NCI-H187 treated with DMSO at 0.1 percent for 48 hours (cell line): ENCODE measurements around the gene MSI2.

Experiments used
- DNase-seq: peaks from one replicate; lab custom pipeline; 2025; lab: John Stamatoyannopoulos, UW

Gene MSI2

DNA sequence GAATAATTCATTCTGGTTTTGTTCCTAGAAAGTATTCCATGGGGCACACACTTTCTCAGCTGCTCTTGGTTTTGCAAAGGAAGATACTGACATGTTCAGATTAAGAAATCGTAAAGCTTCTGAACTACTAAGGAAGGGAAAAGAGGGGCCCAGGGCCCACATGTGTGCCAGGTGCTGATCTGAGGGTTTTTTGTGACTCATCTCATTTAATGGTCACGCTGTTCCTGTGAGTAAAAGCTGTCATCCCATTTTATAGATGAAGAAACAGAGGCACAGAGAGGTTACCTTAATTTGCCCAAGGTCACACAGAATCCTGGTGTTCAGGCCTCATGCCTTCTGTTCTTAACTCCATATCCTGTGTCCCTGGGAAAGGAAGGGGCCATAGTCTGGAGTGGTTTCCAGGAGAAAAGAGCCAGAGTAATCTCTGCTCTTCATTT is 113.2 kb downstream of the MSI2 start:
- DNase-seq = no peak

DNA sequence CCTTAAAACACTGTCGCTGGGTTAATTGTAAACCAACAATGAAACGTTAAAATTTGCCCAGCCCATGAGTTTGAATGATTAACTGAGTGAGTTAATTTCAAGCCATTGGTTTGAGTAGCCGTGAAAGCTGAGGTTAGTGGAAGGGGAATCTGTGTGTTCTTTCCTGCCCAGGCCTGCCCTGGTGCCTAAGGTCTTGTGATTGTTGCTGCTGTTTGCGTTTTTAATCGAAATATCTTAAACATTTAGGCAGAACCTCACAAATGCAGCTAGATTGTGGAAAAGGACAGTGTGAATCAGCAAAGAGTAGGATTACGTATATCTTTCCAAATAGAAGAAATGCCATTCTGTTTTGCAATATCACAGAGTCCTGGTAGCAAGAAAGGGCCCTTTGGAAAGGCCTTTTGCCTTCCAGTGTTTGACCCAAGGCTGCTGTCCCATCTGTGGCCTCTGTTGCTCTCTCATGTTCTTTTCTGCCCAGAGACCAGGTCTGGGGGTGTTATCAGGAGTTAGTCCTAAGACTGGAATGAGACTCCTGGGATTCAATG is 113.8 kb downstream of the MSI2 start:
- DNase-seq = no peak

GRCh38 chr17:57370619-57371018 is 114.3 kb downstream of the MSI2 start:
- DNase-seq = no peak

DNA sequence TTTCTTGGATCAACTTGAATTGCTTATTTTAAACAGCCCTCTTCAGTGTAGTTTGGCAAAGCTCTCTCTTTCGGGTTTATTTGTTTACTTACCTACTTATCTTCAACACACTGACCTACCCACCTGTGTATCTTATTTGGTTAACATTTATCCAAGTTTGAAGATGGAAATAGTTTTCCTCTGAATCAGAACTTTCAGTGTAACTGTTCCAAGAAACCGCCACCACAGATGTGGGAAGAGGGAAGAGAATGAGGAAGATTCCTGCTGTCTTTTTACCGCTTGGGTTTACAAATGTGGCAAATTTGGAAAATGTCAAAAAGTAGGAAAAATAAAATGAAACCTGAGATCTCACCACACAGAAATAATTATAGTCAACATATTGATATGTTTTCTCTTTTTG is 115.8 kb downstream of the MSI2 start:
- DNase-seq = no peak

GRCh38 chr17:57373048-57373447 is 116.7 kb downstream of the MSI2 start:
- no peak for DNase-seq

DNA sequence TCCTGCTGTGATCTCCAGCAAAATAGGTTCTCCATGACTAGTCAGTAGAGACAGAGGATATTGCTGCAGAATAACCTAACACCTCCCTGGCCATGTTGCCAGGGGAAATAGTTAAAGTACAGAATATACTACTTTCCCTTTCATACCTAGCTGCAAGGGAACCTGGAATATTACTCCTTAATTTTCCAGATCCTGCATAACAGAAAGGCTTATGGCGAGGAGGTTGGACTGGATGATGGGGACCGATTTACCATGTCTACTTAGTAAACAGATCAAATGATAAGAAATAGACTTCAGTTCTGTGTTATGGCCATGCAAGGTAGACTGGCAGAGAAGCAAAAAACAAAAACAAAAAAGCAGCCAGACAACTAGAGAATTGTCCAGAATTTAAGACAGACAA is 117.4 kb downstream of the MSI2 start:
- no peak for DNase-seq

DNA sequence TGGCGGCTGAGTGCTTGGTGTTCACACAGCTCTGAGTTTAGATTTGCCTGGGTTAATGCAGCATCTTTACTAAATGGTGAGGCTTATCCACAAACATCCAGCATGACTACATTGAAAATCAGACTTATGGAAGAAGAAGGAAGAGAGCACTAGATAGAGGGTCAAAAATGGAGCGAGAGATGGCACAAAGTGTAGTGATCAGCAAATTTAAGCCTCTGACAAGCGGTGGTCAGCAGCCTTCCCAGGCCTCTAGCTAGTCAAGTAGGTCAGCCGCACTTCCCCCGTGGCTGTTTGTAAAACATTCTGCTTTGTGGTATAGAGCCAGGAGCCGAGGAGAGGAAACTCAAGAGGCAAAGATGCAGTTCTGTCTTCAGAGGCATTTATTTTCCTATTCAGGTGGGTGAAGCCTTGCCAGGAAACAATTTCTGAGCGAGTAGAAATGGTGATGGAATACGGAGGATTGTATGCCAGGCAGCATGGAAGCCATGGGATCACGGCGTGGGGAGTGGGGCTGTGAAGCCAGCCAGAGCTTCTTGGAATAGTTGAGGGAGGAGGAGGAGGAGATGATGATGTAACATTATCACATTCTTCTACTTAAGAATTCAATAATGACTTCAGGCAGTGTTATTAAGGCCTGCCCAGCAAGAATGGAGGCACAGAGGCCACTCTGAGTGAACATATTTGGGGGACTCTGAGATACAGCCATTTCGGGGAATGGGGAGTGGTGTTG is 118.9 kb downstream of the MSI2 start:
- no peak for DNase-seq

DNA sequence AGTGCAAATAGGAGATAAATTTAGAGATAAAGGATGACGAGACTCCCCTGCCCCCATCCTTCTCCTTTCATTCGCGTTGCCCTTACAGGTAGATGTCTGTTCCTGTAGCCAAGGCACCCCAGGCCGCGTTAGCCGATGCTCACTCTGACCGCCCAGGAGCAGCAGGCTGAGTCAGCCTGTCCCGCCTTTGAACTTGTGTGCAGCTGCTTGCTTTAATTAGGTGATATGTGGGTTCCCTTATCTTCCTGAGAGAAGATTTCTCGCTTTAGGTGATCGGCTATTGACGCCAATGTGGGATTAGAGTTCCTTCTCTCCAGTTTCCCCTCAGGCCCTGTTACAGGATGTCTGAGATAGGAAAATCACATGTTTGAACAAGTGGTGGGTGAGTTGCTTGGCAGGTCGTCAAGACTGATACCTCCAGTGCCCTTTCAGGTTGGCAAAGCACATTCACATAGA is 119.5 kb downstream of the MSI2 start:
- DNase-seq = no peak

GRCh38 chr17:57377094-57377493 is 120.8 kb downstream of the MSI2 start:
- no peak for DNase-seq

- DNase-seq = no peak
These were observed 123.0 kb downstream of the MSI2 start for GRCh38 chr17:57379237-57379894.

- no peak for DNase-seq
These were observed 123.6 kb downstream of the MSI2 start for GRCh38 chr17:57379895-57380434.

DNA sequence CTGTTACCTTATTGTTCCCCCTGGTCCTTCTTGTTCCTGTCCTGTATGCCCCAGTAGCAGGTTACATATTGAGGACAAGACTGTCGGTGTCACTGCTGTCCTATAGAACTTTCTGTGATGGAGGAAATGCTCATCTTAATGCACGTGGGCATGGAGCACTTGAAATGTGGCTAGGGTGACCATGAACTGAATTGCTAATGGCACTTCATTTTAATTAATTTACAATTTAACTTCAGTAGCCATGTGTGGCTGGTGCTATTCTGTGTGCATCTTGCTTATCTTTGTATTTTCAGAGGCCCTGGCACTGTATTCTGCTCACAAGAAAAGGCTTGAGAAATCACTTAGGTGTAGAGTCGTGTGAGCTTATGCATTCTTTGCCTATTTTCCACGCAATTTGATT is 125.2 kb downstream of the MSI2 start:
- no peak for DNase-seq

GRCh38 chr17:57384219-57384618 is 127.9 kb downstream of the MSI2 start:
- DNase-seq = no peak

DNA sequence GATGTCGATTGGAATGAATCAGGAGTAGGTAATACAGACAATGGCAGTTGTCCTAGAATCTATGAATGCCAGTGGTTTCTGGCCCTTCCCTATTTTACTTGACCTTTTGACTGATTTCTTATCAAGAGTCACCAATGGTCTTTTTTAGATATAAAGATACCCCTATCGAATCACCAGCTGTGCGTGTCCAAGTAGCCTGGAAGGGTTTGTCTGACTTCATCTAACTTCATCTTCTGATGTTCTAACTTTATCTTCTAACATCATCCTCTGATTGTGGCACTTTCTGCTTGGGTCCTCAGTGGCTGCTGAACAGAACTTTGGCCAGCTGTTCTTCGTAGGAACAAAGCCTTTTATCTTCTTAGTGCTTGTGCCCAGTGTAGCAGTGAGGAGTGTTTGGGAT is 129.7 kb downstream of the MSI2 start:
- DNase-seq = no peak

DNA sequence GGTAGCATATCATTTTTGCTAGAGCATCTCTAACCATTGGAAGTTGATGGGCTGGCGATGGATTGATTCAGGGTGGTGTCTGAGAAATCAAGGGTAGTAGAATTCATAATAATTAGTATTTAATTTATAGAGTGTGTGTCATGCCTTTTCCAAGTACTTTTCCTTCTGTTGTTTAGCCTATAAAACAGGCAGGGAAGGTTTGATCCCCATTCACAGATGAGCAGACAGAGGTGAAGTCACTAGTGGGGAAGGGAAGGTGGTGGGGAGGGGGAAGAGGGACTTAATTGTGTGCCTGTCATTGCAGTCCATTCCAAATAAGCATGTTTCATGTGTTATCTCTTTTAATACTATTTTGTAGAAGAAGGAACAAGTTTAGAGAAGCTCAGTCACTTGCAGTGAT is 131.3 kb downstream of the MSI2 start:
- DNase-seq = no peak

DNA sequence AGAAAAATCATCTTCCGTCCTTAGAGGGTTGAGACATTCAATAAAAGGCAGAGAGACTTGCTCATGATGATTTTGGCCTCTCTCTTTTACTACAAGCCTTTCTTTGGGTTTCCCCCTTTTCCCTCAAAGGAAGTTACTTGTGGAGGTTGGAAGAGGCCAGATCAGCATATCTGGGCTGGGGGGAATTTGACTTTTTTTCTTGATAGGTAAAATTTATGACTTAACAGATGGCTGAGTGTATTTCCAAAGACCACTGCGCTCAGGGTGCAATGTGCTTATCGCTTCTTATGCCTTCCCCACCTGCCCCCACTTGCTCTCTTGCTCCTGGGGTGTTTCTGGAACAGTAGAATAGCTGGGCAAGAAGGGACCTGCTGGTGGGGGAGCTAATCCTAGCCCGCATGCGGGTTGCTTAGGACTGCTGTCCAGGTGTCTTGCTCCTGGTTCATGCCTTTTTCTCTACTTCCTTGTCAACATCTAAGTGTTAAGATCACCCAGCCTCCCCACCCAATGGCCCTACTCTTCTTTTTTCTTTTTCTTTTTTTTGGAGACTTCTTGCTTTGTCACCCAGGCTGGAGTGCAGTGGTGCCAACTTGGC is 131.9 kb downstream of the MSI2 start:
- DNase-seq = no peak

- DNase-seq = no peak
These were observed 133.2 kb downstream of the MSI2 start for GRCh38 chr17:57389473-57389872.

DNA sequence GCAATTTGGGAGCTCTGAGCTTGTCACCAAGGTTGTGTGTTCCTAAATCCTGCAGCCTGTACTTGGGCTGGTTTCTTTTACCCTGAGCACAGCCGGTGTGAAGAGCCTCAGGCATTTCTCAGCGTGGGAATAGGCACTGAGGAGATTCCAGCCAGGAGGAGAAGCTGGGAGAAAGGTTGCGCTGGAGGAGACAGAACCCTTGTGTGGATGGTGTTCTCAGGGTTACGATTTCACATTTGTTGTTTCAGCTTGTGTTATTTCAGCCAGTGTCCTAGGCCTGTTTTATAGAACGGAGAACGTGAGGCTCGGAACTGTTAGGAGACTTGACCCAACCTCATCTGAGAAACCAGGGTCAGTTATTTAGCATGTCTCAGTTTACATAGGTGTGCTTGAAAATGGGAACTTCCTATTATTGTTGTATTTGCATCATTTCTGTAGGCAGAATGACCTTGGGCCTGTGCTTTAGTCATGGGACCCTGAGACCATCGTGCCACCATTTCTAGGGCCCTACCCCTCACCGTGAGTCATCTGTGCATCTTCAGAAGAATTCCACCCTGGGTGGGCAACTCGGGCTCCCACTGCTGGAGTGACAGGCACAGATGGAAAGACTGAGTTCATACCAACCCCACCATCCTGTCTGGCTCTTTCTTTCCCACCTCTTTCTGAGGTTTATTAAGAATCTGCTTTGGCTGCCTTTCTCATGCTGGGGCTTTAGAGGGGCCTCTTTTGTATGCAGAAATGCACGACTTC is 134.9 kb downstream of the MSI2 start:
- no peak for DNase-seq

GRCh38 chr17:57391857-57392471 is 135.6 kb downstream of the MSI2 start:
- no peak for DNase-seq

GRCh38 chr17:57393368-57393767 is 137.0 kb downstream of the MSI2 start:
- DNase-seq = no peak

DNA sequence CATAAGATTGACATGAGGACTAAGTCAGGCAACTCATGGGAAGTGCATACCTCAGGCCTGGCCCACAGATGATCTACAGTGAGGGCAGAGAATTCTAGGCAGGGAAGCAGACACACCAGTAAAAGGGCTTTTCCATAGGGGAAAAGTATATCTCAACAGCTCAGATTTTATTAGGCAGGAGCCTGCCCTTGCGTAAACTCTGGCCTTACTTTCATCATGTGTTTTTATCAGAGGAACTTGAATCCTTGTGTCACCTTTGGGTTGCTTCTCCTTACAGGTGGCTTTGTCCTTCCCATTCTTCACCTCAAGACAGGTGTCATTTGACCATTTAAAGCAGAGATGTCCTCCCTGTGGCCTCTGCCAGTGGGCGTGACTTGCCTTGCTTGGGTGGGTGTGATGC is 138.1 kb downstream of the MSI2 start:
- no peak for DNase-seq
